22Rv1 (cell line): ENCODE results near the gene MISP.

Experiments
- H3K27ac ChIP-seq: fragments of 450-650 bp; 2 replicates; pipeline ENCODE4 v1.5.1; 2017
- ZFX ChIP-seq: fragments of 450-650 bp; IDR thresholded peaks from 2 replicates; pipeline ENCODE4 v1.6.1; 2017; ENCODE audit warnings: antibody characterized with exemption, borderline replicate concordance
- TF ChIP-seq, protein P1 (sequence below): fragments of 450-650 bp; IDR thresholded peaks from 2 replicates; pipeline ENCODE4 v1.5.1; 2017; ENCODE audit warnings: mild to moderate bottlenecking

MISP gene

DNA sequence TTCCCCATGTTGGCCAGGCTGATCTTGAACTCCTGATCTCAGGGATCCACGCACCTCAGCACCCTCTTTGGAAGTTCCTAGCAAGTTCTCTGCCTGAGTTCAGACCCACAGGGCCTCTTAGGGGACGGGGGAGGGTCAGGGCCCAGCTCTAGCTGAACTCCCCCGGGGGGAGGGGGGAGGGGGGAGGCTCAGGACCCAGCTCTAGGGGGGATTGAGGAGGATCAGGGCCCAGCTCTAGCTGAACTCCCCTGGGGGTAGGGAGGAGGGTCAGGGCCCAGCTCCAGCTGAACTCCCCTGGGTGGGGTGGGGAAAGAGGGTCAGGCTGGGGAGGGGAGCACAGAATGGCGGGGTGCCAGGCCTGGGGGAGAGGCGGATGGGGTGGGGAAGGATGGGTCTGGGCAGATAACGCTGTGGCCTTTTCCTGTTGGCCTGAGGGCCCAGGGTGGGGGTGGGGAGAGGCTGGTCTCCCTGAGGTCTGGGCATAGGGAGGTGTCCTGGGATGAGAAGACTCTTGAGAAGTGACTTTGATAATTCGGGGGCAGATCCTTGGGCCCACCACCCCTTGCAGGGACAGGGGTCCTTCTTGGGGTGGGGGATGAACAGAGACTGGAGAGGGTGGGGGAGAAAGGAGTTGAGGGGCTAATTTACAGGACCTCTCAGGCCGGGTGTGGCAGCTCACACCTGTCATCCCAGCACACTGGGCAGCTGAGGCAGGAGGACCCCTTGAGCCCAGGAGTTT, 40.8 kb downstream of the MISP start:
- no peak overlapping the region for H3K27ac ChIP-seq
- TF ChIP-seq, protein P1, sequence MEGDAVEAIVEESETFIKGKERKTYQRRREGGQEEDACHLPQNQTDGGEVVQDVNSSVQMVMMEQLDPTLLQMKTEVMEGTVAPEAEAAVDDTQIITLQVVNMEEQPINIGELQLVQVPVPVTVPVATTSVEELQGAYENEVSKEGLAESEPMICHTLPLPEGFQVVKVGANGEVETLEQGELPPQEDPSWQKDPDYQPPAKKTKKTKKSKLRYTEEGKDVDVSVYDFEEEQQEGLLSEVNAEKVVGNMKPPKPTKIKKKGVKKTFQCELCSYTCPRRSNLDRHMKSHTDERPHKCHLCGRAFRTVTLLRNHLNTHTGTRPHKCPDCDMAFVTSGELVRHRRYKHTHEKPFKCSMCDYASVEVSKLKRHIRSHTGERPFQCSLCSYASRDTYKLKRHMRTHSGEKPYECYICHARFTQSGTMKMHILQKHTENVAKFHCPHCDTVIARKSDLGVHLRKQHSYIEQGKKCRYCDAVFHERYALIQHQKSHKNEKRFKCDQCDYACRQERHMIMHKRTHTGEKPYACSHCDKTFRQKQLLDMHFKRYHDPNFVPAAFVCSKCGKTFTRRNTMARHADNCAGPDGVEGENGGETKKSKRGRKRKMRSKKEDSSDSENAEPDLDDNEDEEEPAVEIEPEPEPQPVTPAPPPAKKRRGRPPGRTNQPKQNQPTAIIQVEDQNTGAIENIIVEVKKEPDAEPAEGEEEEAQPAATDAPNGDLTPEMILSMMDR, result no peak
- TF ChIP-seq ZFX, result no peak

- TF ChIP-seq, protein P1, result no peak
- TF ChIP-seq ZFX, result no peak
- H3K27ac ChIP-seq, result no peak overlapping the region
Observed at GRCh38 chr19:792306-792885, 41.5 kb downstream of the MISP start.

- TF ChIP-seq, protein P1, result no peak
- TF ChIP-seq ZFX, result no peak
- no peak overlapping the region for H3K27ac ChIP-seq
Observed at GRCh38 chr19:793806-794205, 42.9 kb downstream of the MISP start.

- TF ChIP-seq ZFX, result no peak
- TF ChIP-seq, protein P1, result no peak
- no peak overlapping the region for H3K27ac ChIP-seq
Observed at GRCh38 chr19:795073-795611, 44.2 kb downstream of the MISP start.

DNA sequence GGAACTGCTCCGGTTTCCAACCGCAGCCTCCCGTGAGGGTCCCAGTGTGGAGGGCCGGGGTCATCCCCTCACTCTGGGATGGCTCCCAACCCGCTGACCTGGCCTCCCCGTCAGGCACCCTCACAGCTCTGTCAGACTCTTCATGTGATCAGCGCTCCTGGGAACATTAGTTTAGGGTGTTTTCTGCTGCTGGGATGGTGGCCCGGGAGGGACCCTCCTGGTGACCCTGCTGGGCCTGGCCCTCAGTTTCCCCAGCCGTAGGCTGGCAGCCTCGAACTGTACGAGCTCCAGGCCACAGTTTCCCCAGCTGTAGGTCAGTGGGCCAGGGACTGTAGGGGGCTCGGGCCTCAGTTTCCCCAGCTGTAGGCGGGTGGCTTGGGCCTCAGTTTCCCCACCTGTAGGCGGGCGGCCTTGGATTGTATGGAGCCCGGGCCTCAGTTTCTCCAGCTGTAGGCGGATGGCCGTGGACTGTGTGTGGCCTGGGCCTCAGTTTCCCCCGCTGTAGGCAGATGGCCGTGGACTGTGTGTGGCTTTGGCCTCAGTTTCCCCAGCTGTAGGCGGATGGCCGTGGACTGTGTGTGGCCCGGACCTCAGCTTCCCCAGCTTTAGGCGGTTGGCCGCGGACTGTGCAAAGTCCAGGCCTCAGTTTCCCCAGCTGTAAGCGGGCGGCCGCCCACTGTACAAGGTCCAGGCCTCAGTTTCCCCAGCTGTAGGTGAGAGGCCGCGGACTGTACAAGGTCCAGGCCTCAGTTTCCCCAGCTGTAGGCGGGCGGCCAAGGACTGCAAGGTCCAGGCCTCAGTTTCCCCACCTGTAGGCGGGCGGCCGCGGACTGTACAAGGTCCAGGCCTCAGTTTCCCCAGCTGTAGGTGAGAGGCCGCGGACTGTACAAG, 45.0 kb downstream of the MISP start:
- H3K27ac ChIP-seq, result peak overlapping the region; percentile 99
- TF ChIP-seq, protein P1, result no peak
- TF ChIP-seq ZFX, result no peak

DNA sequence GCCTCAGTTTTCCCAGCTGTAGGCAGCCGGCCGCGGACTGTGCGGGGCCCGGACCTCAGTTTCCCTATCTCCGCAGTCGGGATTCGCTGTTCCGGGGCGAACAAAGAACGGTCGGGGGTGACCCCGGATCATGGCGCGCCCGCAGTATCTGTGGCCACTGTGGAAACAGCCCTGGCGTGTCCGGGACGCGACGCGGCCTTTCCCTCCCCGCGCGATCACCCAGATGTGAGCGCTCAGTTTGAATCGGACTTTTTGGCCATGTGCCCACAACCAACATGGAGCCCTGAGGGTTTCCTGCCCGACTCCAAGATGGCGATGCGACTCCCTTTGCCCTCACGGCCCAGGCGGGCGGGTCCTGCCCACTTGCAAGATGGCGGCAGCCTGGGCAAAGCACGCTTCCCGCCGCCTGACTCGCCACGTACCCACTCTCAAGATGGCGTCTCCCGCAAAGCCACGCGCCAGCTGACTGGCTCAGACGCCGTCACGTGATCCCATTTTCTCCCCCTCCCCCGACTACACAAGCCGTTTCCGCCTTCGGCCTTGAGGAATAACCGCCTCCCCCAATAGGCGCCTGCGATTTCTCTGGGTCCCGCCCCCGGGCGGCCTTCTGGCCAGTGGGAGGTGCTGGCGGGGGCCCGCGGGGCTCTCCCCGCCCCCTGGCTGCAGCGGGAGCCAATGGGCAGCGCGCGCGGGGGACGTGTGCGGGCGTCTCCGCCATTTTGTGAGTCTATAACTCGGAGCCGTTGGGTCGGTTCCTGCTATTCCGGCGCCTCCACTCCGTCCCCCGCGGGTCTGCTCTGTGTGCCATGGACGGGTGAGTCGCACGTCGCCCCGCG, 46.0 kb downstream of the MISP start, which contains the start of gene PTBP1:
Gene PTBP1 (plus strand): TSS at position 761 of the 836 bp plus-strand sequence. CDS start 46 bp downstream, at position 807.
- H3K27ac ChIP-seq, result peak within 1 kb of the TSS; percentile 99
- TF ChIP-seq ZFX, result no peak
- TF ChIP-seq, protein P1, result no peak
